Suprapubic skin (tissue), 4 donors: ENCODE data around the gene SPDYE3. TPM values are rescaled to one million over a fixed set of nuclear protein-coding genes. Genes with fewer than 3 reads are reported as not detected.

Source experiments
- DNase-seq, 2 donors: peaks; one replicate each; pipeline ENCODE4 v3.0.0-alpha.2; 2019; ENCODE audit warnings: low spot score in 2 of 2
- H3K27ac ChIP-seq: fragments of 200-600 bp; sonication (generic); one replicate; pipeline ENCODE4 v1.5.1; 2019
- H3K27me3 ChIP-seq: fragments of 200-600 bp; sonication (generic); one replicate; pipeline ENCODE4 v1.5.1; 2019
- H3K36me3 ChIP-seq: fragments of 200-600 bp; sonication (generic); one replicate; pipeline ENCODE4 v1.5.1; 2019
- H3K4me1 ChIP-seq: fragments of 200-600 bp; sonication (generic); one replicate; pipeline ENCODE4 v1.5.1; 2019
- H3K4me3 ChIP-seq: fragments of 200-600 bp; sonication (generic); one replicate; pipeline ENCODE4 v1.5.1; 2019; ENCODE audit warnings: mild to moderate bottlenecking
- H3K9me3 ChIP-seq: fragments of 200-600 bp; sonication (generic); one replicate; pipeline ENCODE4 v1.5.1; 2019
- EP300 ChIP-seq: sonication (generic); formaldehyde crosslinking; IDR thresholded peaks from one replicate; pipeline ENCODE4 v1.6.1; 2017; ENCODE audit warnings: antibody characterized with exemption
- POLR2A ChIP-seq, 2 donors: fragments of 450-650 bp; IDR thresholded peaks; one replicate each; pipeline ENCODE4 v1.6.1; 2017; ENCODE audit warnings: antibody characterized with exemption in 2 of 2, mild to moderate bottlenecking in 2 of 2, moderate library complexity in 2 of 2
- POLR2AphosphoS5 ChIP-seq, 3 donors: sonication (generic); formaldehyde crosslinking; IDR thresholded peaks; one replicate each; pipeline ENCODE4 v1.6.1; 2017; ENCODE audit warnings: antibody characterized with exemption in 3 of 3
- WGBS: methylation state at CpG from one replicate; pipeline ENCODE4 v1.1.5; 2018; 5-methylcytosine and 5-hydroxymethylcytosine counted together
- total RNA-seq, 4 donors: library from RNA; depleted of rRNA; stranded (reverse); fragments of >200 nt; gene quantifications; one replicate each; pipeline ENCODE4 v1.1.0, GENCODE V29; 2016
- TF ChIP-seq, protein P1 (sequence below), 2 donors: fragments of 200-600 bp in 1 of 2; fragments of 450-650 bp in 1 of 2; sonication (generic) in 1 of 2; IDR thresholded peaks; one replicate each; pipeline ENCODE4 v1.5.1; 2016 to 2019; ENCODE audit warnings: antibody characterized with exemption in 2 of 2, mild to moderate bottlenecking in 1 of 2, moderate library complexity in 1 of 2

The SPDYE3 gene
- total RNA-seq, 4 donors from 2014 or later = not detected

DNA sequence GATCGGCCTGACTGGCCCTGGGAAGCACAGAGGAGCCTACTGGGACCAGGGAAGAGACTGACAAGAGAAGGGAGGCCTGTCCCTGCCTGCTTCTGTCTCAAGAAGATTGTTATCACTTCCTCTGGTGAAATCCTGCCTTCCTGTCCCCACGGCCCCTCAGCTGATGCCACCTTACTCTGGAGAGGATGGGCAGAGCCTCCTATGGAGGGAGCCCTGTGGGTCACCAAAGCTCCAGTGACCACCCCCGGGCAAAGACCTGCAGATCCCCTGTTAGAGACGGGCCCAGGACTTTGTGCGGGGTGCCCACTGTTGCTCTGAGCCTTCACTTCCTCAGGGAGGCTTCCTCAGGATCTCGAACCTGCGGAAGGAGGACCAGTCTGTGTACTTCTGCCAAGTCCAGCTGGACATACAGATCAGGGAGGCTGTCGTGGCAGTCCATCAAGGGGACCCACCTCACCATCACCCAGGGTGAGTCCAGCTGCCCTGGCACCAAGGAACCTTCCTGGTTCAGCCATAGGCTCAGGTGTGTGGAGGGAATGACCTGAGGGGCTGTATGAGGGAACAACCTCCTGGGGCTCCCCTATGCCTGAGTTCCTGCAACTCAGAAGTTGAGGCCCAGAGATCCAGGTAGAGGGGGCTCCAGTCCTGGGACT, 49.0 kb downstream of the SPDYE3 start:
- peaks cover 98% of the 10 kb centered on the region for H3K36me3 ChIP-seq
- H3K9me3 ChIP-seq = no peaks in the 10 kb centered on the region
- H3K4me1 ChIP-seq = no peaks in the 10 kb centered on the region
- no peak overlapping the region for H3K27ac ChIP-seq
- TF ChIP-seq, protein P1, sequence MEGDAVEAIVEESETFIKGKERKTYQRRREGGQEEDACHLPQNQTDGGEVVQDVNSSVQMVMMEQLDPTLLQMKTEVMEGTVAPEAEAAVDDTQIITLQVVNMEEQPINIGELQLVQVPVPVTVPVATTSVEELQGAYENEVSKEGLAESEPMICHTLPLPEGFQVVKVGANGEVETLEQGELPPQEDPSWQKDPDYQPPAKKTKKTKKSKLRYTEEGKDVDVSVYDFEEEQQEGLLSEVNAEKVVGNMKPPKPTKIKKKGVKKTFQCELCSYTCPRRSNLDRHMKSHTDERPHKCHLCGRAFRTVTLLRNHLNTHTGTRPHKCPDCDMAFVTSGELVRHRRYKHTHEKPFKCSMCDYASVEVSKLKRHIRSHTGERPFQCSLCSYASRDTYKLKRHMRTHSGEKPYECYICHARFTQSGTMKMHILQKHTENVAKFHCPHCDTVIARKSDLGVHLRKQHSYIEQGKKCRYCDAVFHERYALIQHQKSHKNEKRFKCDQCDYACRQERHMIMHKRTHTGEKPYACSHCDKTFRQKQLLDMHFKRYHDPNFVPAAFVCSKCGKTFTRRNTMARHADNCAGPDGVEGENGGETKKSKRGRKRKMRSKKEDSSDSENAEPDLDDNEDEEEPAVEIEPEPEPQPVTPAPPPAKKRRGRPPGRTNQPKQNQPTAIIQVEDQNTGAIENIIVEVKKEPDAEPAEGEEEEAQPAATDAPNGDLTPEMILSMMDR (IDR thresholded peaks at IDR 0.05) = no peak
- no peak for TF ChIP-seq POLR2A (IDR thresholded peaks at IDR 0.05)
- no peak for TF ChIP-seq EP300
- no peak for TF ChIP-seq POLR2AphosphoS5 (IDR thresholded peaks at IDR 0.05)
- 86% methylated on average over 2 of the region's 8 CpGs for WGBS
- H3K27me3 ChIP-seq = no peaks in the 10 kb centered on the region
- DNase-seq = peak; percentile 51 to 61
- no peak overlapping the region for H3K4me3 ChIP-seq

DNA sequence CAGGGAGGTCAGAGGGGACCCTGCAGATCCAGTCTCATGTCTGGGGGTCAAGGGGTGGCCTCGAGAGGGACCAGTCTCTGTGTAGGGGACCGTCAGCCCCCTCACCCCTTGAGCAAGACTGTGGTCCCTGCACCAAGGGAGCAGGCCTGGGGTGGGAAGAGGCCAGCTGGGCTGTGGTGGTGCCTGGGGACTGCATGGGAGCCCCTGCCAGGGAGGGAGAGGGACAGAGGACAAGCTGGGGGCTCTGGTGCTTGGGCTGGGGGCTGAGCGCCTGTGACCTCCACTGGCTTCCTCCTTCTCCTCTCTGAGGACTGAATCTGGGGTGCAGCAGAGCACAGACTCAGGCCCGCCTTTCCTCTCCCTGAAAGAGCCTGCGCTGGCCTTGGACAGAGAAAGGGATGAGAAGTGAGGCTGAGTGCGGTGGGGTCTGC, 49.6 kb downstream of the SPDYE3 start:
- peak; percentile 44 to 58 for DNase-seq
- WGBS = 92% methylated on average over 6 of the region's 6 CpGs
- no peak for TF ChIP-seq POLR2A (IDR thresholded peaks at IDR 0.05)
- TF ChIP-seq EP300 = no peak
- TF ChIP-seq POLR2AphosphoS5 (IDR thresholded peaks at IDR 0.05) = no peak
- TF ChIP-seq, protein P1 (IDR thresholded peaks at IDR 0.05) = no peak
- Histone ChIP-seq H3K9me3 (no peaks in the 10 kb centered on the region), H3K27ac (no peak overlapping the region), H3K36me3 (peaks cover 100% of the 10 kb centered on the region), H3K4me1 (no peaks in the 10 kb centered on the region), H3K27me3 (no peaks in the 10 kb centered on the region), H3K4me3 (no peak overlapping the region)

DNA sequence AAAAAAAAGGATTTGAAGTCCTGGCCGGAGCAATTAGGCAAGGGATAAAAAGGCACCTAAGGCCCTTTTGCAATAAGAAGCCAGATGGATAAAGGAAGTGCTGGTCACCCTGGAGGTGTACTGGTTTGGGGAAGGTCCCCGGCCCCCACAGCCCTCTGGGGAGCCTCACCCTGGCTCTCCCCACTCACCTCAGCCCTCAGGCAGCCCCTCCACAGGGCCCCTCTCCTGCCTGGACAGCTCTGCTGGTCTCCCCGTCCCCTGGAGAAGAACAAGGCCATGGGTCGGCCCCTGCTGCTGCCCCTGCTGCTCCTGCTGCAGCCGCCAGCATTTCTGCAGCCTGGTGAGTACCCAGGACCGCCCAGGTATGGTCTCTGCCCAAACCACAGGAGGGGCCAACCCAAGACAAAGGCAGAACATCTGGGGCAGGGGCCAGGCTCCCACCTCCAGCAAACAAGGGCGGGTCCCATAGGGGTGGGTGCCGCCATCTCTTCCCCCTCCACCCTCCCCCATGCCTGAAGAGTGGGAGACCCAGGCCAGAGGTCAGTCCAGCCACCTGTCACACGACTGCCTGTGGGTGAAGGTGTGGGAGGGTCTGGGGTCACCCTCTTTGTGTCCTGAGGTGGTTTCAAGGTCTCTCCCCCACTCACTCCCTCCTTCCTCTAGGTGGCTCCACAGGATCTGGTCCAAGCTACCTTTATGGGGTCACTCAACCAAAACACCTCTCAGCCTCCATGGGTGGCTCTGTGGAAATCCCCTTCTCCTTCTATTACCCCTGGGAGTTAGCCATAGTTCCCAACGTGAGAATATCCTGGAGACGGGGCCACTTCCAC, 50.7 kb downstream of the SPDYE3 start, which contains the start of gene PILRB:
Gene PILRB, plus strand, starts transcription at position 91 of the 830 bp plus-strand sequence. Its CDS starts 186 bp downstream, at position 277.
- peaks cover 96% of the 10 kb centered on the region for H3K36me3 ChIP-seq
- DNase-seq = no peak
- H3K4me1 ChIP-seq = no peaks in the 10 kb centered on the region
- no peak within 1 kb of the TSS for H3K27ac ChIP-seq
- no peaks in the 10 kb centered on the region for H3K27me3 ChIP-seq
- 80% methylated on average over 5 of the region's 11 CpGs for WGBS
- H3K9me3 ChIP-seq = no peaks in the 10 kb centered on the region
- H3K4me3 ChIP-seq = no peak within 1 kb of the TSS
- TF ChIP-seq EP300 = no peak
- no peak for TF ChIP-seq POLR2A (IDR thresholded peaks at IDR 0.05)
- TF ChIP-seq, protein P1 (IDR thresholded peaks at IDR 0.05) = no peak
- TF ChIP-seq POLR2AphosphoS5 (IDR thresholded peaks at IDR 0.05) = no peak

DNA sequence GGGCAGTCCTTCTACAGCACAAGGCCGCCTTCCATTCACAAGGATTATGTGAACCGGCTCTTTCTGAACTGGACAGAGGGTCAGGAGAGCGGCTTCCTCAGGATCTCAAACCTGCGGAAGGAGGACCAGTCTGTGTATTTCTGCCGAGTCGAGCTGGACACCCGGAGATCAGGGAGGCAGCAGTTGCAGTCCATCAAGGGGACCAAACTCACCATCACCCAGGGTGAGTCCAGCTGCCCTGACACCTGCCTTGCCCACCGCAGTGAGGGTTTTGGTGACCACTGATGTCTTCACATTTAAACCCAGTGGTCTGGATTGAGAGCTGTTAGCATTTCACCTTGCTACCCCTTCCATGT, 51.3 kb downstream of the SPDYE3 start:
- peaks cover 90% of the 10 kb centered on the region for H3K36me3 ChIP-seq
- H3K27me3 ChIP-seq = no peaks in the 10 kb centered on the region
- no peaks in the 10 kb centered on the region for H3K9me3 ChIP-seq
- H3K4me3 ChIP-seq = no peak overlapping the region
- H3K4me1 ChIP-seq = no peaks in the 10 kb centered on the region
- WGBS = 99% methylated on average over 7 of the region's 8 CpGs
- TF ChIP-seq, protein P1 (IDR thresholded peaks at IDR 0.05) = no peak
- TF ChIP-seq EP300 = no peak
- TF ChIP-seq POLR2AphosphoS5 (IDR thresholded peaks at IDR 0.05) = no peak
- TF ChIP-seq POLR2A (IDR thresholded peaks at IDR 0.05) = no peak
- DNase-seq = no peak
- no peak overlapping the region for H3K27ac ChIP-seq

DNA sequence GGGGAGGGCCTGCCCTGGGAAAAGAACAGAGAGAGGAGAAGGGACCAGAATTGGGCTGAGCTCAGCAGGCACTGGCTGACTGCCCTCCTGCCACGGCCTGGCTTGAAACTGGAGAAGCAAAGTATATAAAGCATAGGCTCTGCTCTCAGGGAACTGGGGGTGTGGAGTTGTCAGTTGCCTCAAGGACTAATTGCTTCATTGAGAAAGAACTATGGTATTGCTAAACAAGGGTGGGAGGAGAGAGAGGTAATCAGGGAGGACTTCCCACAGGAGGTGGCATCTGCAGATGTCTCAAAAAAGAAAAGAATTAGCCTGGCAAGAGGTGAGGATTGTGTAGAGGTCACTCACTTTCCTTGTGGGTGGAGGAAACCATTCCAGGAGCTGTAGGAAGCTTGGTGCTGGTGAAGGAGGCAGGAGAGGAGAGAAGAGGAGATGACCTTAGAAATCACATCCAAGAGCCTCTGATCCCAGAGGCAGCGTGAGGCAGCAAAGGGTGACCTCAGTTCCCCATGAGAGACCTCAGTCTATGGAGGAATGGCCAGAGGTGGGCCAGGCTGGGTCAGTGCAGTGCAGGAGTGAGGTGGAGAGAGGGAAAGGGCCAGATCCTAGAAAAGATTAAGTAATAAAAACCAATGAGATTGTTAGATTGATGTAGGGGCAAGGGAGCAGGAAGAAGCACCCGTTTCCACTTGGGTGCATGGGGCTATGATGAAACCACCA, 52.8 kb downstream of the SPDYE3 start:
- no peak for DNase-seq
- TF ChIP-seq, protein P1 (IDR thresholded peaks at IDR 0.05) = no peak
- no peak for TF ChIP-seq POLR2A (IDR thresholded peaks at IDR 0.05)
- Histone ChIP-seq H3K4me1 (no peaks in the 10 kb centered on the region), H3K4me3 (no peak overlapping the region), H3K27me3 (no peaks in the 10 kb centered on the region), H3K27ac (no peak overlapping the region), H3K9me3 (no peaks in the 10 kb centered on the region), H3K36me3 (peaks cover 79% of the 10 kb centered on the region)
- 82% methylated on average over 3 of the region's 3 CpGs for WGBS
